Glomerular endothelial cell (primary cell): ENCODE measurements around the gene PGD. TPM values are rescaled to one million over a fixed set of nuclear protein-coding genes. Genes with fewer than 3 reads are reported as not detected.

Experiments
- total RNA-seq: library from RNA; depleted of rRNA; stranded (reverse); fragments of >200 nt; gene quantifications from 2 replicates; pipeline ENCODE4 v1.2.3, GENCODE V29; 2015

The PGD gene
- total RNA-seq, 1 donor from 2014 or later, result 259 TPM

Other genes with a start within 250 kb of the PGD start
- gene KIF1B, start 188.5 kb upstream of the PGD start, total RNA-seq, result 37.7 and 42.1 TPM in 2 replicates
- 4.2 and 9.6 TPM in 2 replicates for gene CENPS, start 31.4 kb downstream of the PGD start, total RNA-seq
- gene CORT, start 51.0 kb downstream of the PGD start, total RNA-seq, result not detected in 2 replicates
- 30.7 and 48.4 TPM in 2 replicates for gene DFFA, start 73.5 kb downstream of the PGD start, total RNA-seq
- 19.2 and 28.2 TPM in 2 replicates for gene PEX14, start 75.9 kb downstream of the PGD start, total RNA-seq